GM18517 (cell line): ENCODE data around the gene TADA2A.
"Not testable (repeated sequence)": the region's sequence is repeated elsewhere in the genome, so short reads cannot be mapped to it uniquely, and the experiment has no call there.

Experiments
- ATAC-seq: cut with Tn5 transposase; IDR thresholded peaks from one replicate; pipeline ENCODE4 v1.9.1; 2021; ENCODE audit warnings: mild to moderate bottlenecking, moderate library complexity; ENCODE audit not compliant: unreplicated experiment

TADA2A gene

DNA sequence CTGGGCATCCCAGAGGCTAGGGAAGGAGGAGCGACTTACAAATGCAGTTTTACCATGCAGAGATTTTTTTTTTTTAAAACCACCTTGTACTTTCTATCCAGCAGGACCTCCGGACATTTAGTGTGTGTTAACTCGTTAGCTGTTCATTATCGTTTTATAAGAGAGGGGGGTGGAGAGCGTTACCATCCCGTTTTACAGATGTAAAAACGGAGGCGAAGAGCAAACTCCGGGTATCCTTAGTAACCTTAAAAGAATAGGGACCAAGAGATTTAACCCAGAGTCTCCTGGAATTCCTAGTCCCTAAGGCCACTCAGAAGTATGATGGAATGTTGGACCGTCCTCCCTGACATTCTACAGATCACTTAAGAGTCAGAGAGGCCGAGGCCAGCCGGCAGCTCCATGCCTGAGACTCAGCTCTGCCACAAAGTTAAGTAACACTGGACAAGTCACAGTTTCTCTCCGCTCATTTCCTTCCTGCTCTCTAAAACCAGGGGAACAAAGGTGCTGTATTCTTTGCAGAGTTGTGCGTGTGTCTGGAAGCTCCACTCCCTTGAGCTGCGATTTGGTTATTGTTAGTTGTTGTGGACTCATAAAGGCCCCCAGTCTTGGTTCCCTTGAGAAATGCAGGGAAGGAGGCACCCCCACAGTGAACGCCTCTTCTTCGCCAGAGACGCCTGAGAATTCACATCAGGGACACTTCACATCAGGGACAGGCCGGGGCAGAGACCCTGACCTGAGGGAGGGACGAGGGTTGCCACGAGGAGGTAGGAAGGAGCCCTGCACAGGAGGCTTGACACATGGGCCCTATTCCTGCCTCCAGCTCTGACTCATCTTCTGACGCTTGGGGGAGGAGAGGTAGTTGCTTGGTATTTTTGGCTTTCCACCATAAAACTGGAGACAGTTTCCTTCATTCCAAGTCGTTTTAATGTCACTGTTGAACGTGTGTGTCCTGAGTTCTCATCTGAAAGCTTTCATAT, 84.2 kb downstream of the TADA2A start:
- ATAC-seq, result no peak

DNA sequence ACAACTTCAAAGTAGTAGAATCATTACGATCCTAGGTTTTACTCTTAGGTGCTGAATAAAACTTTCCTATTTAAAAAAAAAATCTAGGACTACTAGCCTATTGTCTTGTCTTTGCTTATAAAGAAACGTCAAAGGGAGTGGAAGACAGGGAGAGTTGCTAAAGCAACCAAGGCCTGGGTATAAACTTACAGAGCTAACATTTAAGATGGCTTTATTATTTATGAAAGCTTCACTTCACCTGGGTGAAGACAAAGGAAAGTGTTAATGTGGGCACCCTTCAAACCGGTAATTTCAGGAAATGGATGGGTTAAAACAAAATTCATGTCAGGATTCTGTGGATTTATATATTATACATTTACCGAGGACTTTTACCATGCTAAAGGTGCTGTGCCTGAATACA, 85.5 kb downstream of the TADA2A start:
- ATAC-seq, result no peak

DNA sequence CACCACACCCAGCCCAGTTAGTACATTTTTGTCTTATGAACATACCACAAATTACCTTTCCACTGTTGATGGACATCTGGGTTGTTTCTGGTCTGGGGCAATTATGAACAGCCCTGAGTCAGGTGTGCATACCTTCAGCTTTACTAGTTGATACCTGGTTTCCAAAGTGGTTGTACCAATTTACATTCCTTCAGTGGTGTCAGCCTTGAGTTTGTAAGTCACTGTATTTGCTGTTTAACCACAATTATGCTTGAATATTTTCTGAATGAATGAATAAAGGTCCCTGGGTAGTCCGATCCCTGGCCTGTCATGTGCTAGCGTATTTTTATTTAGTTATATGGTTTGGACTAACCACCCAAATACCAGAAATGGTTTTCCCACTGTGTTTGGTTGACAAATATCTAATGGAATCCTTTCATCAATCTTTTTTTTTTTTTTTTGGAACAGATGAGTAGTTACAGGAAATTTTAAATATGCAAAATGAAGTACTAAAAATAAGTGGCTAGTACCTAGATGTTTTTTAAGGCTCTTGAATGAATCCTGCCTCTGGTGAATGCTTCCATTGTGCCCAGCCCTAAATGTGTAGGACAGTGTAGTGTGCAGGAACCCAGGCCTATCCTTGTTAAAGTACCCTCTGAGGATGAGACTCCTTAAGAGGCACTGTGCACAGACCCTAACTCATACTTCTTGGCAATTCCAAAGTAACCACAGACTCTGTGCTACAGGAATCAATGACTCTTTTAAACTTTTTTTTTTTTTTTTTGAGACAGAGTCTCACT, 86.8 kb downstream of the TADA2A start:
- ATAC-seq, result no peak

DNA sequence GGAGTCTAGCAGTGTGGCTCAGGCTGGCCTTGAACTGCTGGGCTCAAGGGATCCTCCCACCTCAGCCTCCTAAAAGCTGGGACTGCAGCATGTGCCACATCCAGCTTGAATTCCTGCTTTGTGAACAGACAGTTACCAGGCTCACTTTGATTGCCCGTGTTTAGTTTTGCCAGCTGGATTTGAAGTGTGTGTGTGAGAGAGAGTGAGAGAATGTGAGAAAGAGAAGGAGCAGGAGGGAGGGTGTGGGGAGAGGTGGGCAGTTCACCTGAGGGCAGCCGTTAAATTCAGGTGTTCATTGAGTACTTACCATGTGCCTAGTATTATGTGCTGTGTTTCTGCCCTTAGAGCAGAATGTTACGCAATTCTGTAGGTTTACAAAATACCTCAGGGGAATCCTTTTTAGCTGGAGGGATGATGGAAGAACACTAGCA, 87.7 kb downstream of the TADA2A start:
- no peak for ATAC-seq

DNA sequence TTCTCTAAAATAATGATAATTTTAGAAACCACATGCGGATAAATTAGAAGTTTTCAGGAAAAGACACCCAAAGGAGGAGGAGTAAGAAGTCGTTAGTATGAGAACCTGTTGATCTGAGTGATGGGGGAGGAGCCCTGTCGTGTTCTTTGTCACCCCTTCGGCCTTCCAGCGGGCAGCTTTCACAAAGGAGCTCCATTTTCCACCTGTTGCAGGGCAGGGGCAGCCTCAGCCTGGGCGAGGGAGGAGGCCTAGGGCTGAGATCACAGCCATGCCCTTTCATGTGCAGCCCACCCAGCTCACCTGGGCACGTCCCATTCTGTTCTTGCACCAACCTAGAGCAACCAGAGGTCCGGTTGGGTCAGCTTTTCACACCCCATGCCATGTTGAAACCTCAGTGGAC, 88.3 kb downstream of the TADA2A start:
- no peak for ATAC-seq

DNA sequence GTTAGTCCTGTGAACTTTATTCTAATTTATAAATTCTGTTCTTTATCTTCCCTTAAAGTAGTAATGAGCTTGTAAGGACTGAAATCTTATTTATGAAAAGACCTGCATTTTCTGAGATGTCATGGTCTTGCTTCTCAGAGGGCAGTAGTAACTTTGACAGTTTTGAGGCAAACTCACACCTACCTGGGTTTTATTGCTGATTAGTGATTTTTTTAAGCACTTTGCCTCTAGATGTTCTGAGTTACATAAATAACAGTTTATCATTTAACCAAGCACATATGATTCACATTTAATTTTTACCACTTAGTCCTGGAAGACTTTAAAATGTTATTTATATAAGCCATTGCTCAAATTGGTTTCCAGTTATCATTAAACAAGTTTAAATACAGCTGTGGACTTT, 93.7 kb downstream of the TADA2A start:
- no peak for ATAC-seq

DNA sequence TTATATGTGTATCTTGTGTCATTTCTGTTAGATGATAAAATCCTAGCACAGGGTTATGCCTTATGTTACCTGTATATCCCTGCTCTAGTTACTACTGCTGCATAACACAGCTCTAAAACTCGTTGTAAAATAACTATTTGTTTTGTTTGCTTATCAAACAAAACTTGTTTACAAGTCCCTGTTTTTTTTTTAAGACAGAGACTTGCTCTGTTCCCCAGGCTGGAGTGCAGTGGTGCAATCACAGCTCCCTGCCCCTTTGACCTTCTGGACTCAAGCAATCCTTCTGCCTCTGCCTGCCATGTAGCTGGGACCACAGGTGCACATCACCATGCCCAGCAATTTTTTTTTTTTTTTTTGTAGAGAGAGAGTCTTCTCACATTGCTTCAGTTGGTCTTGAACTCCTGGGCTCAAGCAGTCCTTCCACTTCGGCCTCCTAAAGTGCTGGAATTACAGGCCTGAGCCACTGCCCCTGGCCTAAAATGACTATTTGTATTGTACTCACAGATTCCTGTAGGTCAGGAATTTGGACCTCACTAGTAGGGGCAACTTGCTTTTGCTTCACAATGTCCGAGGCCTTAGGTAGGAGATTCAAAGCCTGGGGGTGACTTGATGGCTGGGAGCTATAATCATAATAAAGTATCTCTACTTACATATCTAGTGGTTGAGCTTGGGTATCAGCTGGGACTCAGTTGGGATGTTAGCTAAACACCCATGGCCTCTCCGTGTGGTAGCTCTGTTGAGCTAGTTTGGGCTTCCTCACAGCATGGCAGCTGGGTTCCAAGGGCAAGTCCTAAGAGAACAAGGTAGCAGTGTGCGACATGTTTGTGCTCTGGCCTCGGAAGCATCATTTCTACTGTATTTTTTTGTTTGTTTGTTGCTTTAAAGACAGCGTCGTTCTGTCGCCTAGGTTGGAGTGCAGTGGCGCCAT, 95.6 kb downstream of the TADA2A start:
- no peak for ATAC-seq

DNA sequence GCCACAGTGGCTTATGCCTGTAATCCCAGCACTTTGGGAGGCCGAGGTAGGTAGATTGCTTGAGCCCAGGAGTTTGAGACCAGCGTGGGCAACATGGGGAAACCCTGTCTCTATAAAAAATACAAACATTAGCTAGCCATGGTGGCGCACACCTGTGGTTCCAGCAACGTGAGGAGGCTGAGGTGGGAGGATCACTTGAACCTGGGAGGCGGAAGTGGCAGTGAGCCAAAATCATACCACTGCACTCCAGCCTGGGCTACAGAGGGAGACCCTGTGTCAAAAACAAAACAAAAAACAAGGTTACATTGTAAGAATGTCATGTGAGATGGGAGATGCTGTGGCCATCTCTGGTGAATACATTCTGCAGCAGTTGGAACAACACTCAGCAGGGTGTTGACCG, 96.5 kb downstream of the TADA2A start:
- ATAC-seq, result no peak

DNA sequence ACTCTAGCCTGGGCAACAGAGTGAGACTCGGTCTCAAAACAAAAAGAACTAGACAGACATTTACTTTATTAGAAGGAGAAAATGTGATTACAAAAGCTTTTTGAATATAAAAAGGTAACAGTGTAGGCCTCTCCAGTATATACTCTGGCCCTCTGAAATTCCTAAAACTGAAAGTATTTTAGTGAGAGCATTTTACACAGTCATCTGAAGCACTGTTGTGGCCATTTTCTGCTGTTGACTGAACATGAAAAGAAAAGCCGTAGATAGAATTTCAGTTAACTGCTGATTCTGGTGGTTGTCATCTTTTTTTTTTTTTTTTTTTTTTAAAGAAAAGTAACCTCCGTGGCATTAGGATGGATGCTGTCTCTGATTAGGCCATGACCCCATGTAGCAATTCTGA, 98.6 kb downstream of the TADA2A start:
- no peak for ATAC-seq

DNA sequence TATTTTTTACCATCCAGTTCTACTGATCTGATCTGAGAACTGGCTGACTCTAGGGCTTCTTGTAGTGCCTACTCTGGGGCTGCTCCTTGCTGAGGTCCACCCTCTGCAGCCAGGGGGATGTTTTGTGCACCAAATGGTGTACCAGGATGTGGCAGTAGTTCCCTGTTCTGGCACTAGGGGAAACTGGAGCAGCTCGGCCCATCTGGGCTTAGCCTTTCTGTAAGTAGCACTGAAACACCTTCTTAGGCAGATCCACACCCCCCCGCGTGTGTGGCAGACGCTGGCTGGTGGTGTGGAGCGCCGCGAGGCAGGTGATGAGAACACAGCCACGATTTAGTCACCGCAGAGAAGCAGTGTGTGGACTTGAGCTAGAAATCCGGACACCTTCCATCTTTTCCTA, 100.0 kb downstream of the TADA2A start:
- no peak for ATAC-seq

DNA sequence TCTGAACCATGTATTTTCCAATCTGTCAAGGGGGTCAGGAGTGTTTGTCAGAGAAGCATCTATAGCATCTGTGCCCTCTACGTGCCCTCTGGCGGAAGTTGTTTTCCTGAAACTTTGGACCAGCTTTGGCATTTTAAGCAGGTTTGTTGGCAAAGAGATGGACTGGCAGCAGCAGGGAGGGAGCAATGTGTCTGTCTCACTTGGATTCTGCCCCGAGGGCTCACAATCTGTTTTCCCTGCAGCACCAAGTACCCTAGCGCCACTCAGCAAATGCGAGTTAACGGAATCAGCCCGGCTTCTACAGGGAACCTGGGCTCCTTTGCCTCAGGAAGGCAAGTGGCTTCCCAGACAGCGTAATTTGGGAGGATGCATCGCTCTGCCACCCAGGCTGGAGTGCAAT, 100.4 kb downstream of the TADA2A start:
- ATAC-seq, result no peak

DNA sequence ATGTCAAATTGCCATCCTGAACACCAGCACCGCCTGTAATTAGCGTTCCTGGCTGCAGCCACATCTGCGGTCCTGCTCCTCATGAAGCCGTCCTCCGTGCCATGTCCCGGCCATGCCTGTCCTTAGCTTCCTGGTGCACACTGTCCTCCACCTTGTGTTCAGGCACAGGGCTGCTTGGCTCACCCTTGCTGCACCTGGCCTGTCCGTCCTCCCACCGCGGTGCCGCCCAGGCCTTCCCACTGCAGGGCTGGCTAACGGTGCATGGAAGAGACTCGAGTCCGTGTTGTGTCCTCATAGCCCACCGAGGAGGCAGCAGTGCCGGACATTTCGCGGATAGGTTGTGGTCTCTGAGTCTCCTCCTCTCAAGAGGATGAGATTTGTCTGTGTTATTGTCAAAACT, 103.4 kb downstream of the TADA2A start:
- no peak for ATAC-seq

DNA sequence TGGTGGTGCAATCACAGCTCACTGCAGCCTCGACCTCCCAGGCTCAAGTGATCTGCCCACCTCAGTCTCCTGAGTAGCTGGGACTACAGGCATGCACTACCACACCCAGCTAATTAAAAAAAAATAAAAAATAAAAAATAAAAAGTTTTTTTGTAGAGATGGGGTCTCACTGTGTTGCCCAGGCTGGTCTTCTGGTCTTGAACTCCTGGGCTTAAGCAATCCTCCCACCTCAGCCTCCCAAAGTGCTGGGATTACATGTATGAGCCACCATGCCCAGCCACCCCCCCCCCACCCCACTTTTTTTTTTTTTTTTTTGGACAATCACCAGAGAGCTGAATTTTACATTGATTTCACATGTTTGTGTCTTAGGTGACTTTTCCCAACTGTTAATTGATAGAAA, 105.0 kb downstream of the TADA2A start:
- ATAC-seq, result not testable (repeated sequence)

DNA sequence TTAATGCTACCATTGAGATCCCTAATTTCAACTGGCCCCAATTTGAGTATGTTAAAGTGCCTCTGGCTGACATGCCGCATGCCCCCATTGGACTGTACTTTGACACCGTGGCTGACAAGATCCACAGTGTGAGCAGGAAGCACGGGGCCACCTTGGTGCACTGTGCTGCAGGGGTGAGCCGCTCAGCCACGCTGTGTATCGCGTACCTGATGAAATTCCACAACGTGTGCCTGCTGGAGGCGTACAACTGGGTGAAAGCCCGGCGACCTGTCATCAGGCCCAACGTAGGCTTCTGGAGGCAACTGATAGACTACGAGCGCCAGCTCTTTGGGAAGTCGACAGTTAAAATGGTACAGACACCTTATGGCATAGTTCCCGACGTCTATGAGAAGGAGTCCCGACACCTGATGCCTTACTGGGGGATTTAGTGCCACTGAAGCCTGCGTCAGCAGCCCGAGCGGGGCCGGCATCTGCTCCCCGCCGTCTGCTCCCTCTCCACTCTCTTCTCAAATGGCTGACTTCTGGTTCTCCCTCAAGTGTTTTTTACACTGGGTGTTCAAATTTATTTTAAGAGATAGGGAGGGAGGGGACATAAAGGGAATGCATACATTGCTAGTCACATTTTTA, 105.9 kb downstream of the TADA2A start:
- ATAC-seq, result no peak

DNA sequence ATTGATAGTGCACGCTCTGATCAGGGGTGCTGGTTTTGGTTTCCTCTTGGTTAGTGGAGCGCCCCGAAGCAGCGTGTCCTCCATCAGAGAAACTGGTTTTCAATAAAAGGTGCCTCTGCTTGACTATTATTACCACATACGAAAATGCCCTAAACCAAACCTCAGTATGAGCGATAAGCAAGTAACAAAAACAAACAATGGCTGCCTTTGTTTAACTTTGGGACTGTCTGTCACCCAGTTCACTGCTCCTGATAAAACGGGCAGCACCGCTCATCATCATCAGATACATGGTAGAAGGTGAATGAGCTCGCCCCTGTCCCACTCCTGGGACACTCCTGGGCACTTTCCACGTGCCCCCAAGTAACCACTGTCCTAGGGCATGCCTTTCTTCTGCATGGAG, 107.0 kb downstream of the TADA2A start:
- no peak for ATAC-seq

DNA sequence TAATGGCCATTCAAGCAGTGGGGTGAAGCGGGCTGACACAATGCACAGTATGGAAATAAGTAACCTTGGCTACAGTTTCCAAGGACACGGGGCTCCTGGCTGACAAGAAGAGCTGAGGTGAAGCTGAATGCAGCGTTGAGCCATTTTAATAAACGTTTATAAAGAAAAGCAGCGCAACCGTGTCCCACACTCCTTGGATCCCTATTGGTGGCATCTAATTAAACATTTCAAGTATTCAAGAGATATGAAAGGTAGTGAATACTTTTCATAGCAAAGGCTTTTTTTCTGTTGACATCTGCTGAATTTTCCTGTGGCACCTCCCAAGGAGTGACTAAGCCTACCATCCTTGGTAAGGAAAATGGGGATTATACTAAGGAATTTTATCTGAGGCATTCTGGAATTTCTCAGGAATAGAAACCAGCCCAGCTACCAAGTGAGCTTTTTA, 109.5 kb downstream of the TADA2A start:
- ATAC-seq, result no peak

DNA sequence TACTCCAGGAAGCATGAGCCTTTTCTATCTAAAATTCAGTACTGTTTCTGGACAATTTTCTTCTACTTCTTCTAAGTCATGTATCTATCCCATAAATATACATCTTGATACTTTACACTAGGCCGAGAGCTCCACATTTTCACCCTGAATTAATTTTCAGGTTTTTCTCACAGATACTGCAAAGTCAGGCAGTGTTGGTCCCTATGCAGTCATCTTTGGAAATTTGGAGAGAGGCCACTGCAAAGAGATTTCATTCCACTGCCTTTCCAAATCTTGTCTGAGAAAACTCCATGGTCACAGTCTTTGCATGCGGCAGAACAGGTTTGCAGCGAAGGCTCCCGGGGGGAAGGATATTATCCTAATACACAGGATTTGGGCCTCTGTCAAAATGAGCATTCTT, 111.2 kb downstream of the TADA2A start:
- no peak for ATAC-seq

DNA sequence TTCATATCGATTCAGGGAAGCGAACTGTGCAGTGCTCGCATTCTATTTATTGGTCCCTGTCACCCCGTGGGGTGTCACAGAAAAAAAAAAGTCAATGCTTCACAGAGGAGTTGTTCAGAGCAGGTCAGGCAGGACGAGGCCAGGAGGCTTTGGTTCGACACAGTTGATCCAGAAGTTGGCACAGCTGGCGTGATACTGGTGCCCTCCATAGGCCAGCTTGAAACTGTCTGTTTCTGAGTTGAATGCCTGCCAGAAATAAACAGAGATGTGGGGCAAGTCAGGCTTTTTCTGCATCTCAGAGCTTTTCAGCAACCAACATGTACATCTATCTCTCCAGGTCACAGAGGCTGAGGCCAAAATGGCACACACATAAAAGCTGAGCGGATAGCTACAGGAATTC, 112.1 kb downstream of the TADA2A start:
- ATAC-seq, result no peak

DNA sequence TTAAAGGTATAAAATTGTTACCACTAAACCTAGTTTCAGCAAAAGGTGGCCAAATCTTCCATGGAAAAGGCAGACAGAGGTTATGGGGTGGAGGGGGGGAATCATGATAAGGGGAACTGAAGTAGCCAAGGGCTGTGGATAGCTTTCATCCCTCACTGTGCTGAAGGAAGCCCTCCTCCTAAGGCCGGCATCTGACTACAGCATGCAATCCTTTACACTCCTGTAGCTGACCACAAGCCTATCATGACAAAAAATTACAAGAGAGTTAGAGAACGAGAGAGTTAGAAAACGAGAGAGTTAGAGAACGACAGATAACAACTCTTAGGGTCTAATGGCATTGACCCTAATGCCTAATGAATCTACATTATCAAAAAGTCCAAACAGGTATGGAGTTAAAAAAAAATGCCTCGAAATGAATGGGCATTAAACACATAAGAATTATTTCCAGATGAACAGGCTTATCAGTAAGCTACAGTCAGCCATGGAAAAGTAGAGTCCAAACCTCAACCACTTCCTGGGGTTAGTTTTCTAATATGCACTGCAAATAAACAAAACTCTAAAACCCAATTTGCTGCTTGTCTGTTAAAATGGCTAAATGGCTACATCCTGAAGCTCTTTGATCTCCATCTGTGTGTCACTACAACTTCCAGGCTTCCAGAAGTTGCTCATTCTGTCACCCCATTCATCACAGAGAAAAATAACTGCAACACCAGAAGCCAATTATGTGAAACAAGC, 112.7 kb downstream of the TADA2A start:
- no peak for ATAC-seq

DNA sequence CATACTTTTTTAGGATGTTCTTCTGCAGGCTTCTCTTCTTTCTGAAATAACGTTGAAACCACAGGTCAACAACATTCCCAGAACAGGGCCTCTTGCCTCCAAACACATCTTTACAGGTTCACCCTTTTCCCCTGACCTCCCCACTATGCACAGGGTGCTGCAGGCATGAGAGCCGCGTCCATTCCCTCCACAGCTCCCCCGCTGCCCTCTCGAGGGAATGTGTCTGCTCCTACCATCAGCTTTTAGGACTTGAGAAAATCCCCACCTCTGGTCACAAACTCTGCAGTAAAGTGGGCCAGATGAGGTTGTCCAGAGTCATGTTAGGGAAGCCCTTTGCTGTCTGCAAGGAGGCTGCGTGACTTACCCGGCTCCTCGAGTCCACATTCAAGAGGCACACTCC, 113.5 kb downstream of the TADA2A start:
- no peak for ATAC-seq
